HepG2 (cell line): Measurements from ENCODE around the gene PDGFA.

ENCODE experiments used
- CTCF ChIP-seq: sonication (generic); formaldehyde crosslinking; IDR thresholded peaks from 2 replicates; pipeline ENCODE4 v1.5.0; 2020; ENCODE audit warnings: mild to moderate bottlenecking, missing genetic modification reagents, moderate library complexity
- HMGXB4 ChIP-seq, 2 experiments: sonication (generic) in 1 of 2; formaldehyde crosslinking in 1 of 2; IDR thresholded peaks; 2 replicates each; pipeline versions ENCODE4 v1.4.0 to v1.6.1; 2018 to 2020; ENCODE audit warnings: missing genetic modification reagents in 2 of 2, borderline replicate concordance in 1 of 2, low read depth in 1 of 2, mild to moderate bottlenecking in 1 of 2, missing biosample characterization in 1 of 2
- ISX ChIP-seq: sonication (generic); formaldehyde crosslinking; conservative IDR thresholded peaks from 2 replicates; pipeline ENCODE4 v1.5.0; 2020; ENCODE audit warnings: missing genetic modification reagents
- LCORL ChIP-seq, 2 experiments: fragments of 450-650 bp in 1 of 2; sonication (generic) in 1 of 2; formaldehyde crosslinking in 1 of 2; IDR thresholded peaks; 2 replicates each; pipeline versions ENCODE4 v1.5.0 to v1.6.1; 2017 to 2020; ENCODE audit warnings: antibody characterized with exemption in 1 of 2, missing genetic modification reagents in 1 of 2
- MYC ChIP-seq: sonication (generic); formaldehyde crosslinking; IDR thresholded peaks from 2 replicates; pipeline ENCODE4 v1.9.0; 2021; ENCODE audit warnings: missing genetic modification reagents, borderline replicate concordance
- NCOA2 ChIP-seq: sonication (generic); formaldehyde crosslinking; IDR thresholded peaks from 2 replicates; pipeline ENCODE4 v1.8.0; 2022; ENCODE audit warnings: inconsistent platforms
- REST ChIP-seq, 2 experiments: IDR thresholded peaks; 2 replicates each; pipeline ENCODE4 v1.6.1; 2011 to 2012; ENCODE audit warnings: low read length in 2 of 2, borderline replicate concordance in 1 of 2, low read depth in 1 of 2, mild to moderate bottlenecking in 1 of 2, moderate library complexity in 1 of 2
- SMAD1 ChIP-seq: sonication (generic); formaldehyde crosslinking; IDR thresholded peaks from 2 replicates; pipeline ENCODE4 v1.4.0; 2020; ENCODE audit warnings: missing genetic modification reagents, low read depth, mild to moderate bottlenecking, borderline replicate concordance
- SOX6 ChIP-seq, 2 experiments: fragments of 450-650 bp in 1 of 2; sonication (generic) in 1 of 2; formaldehyde crosslinking in 1 of 2; IDR thresholded peaks; 2 replicates each; pipeline versions ENCODE4 v1.4.0 to v1.6.1; 2017 to 2020; ENCODE audit warnings: antibody characterized with exemption in 1 of 2, mild to moderate bottlenecking in 1 of 2, missing genetic modification reagents in 1 of 2
- SRSF9 ChIP-seq: fragments of 200-400 bp; formaldehyde crosslinking; IDR thresholded peaks from 2 replicates; pipeline ENCODE4 v1.6.1; 2018; ENCODE audit warnings: borderline replicate concordance, mild to moderate bottlenecking, low read depth, low read length; ENCODE audit not compliant: insufficient read depth, poor library complexity, severe bottlenecking
- ZNF501 ChIP-seq: sonication (generic); formaldehyde crosslinking; IDR thresholded peaks from 2 replicates; pipeline ENCODE4 v1.5.1; 2020; ENCODE audit warnings: mild to moderate bottlenecking, moderate library complexity, missing genetic modification reagents

DNA sequence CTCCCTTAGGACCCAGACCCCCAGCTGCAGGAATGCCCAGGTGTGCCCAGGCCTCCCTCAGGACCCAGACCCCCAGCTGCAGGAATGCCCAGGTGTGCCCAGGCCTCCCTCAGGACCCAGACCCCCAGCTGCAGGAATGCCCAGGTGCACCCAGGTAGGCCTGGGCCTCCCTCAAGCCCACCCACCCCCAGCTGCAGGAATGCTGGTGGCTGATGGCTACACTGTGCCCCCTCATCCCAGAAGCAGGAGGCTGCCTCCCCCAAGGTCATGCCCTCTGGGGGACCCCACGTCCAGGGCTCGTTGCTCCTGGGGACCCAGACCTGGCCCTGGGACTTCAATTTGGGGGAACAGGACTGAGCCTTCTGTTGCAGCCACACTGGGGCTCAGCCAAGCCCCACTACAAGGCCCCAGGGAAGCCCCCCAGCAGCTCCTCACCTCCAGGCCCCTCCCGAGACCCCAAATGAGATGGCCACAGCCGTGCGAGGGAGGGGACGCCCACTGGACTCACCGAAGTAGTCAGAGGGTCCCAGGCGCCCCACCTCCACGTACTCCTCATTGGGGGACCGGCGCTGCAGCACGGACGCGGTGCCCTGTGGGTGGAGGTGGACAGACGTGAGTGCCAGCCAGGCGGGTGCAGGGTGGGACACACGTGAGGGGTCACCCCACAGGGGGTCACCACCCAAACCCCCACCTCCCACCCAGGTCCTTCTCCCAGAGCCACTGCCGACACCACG lies 31.4 kb upstream of the PDGFA start:
- TF ChIP-seq LCORL (IDR thresholded peaks at IDR 0.05): no peak
- no peak for TF ChIP-seq LCORL (CRISPR knock-in tag; IDR thresholded peaks at IDR 0.05)
- no peak for TF ChIP-seq SMAD1 (CRISPR knock-in tag)
- TF ChIP-seq ISX (CRISPR knock-in tag): no peak
- TF ChIP-seq SOX6 (IDR thresholded peaks at IDR 0.05): no peak
- no peak for TF ChIP-seq SOX6 (CRISPR knock-in tag; IDR thresholded peaks at IDR 0.05)
- TF ChIP-seq SRSF9: no peak
- no peak for TF ChIP-seq REST (IDR thresholded peaks at IDR 0.05; ENCODE audit: borderline replicate concordance in 1 of 2, low read depth in 1 of 2, low read length in 2 of 2)
- TF ChIP-seq MYC (CRISPR knock-in tag): no peak
- no peak for TF ChIP-seq HMGXB4 (CRISPR knock-in tag; IDR thresholded peaks at IDR 0.05; ENCODE audit: borderline replicate concordance in 1 of 2, low read depth in 1 of 2)
- TF ChIP-seq NCOA2 (CRISPR knock-in tag): no peak
- no peak for TF ChIP-seq CTCF (CRISPR knock-in tag)
- no peak for TF ChIP-seq ZNF501 (CRISPR knock-in tag)
